HPDE6-E6E7 (cell line): ENCODE data around the gene NPEPL1.
"Not testable (repeated sequence)": the region's sequence is repeated elsewhere in the genome, so short reads cannot be mapped to it uniquely, and the experiment has no call there.

Experiments
- DNase-seq: peaks from one replicate; pipeline ENCODE4 v3.0.0; 2011; ENCODE audit warnings: missing footprints; ENCODE audit errors: extremely low spot score

NPEPL1 gene

DNA sequence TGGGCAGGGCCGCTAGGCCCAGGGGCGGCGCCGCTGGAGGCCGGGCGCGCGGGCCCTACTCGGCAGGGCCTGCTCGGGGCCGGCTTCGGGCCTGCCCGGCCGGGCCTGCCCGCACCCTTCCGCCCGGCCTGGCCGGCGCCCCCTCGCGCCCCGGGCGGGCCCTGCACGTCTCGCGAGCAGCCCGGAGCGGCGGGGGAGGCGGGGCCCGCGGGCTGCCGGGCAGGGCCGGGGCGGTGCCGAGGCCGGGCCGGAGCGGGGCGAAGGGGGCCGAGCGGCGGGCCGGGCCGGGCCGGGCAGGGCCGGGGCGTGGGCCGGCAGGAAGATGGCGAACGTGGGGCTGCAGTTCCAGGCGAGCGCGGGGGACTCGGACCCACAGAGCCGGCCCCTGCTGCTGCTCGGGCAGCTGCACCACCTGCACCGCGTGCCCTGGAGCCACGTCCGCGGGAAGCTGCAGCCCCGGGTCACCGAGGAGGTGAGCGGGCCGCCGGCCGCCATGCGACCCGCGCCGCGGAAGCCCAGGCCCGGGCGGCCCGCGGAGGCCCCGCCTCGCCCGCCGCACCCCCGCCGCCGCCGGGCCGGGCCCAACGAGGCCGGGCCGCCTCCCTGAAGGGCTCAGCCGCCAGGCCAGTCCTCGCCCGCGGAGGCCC lies at the start of gene NPEPL1:
Gene NPEPL1 (plus strand): TSS at position 222 of the 647 bp plus-strand sequence. CDS start 101 bp downstream, at position 323.
- DNase-seq, result peak; percentile 97

GRCh38 chr20:58642896-58643295 lies 49.7 kb upstream of the NPEPL1 start:
- not testable (repeated sequence) for DNase-seq

GRCh38 chr20:58645412-58645968 lies 47.1 kb upstream of the NPEPL1 start:
- peak; percentile 69 for DNase-seq

DNA sequence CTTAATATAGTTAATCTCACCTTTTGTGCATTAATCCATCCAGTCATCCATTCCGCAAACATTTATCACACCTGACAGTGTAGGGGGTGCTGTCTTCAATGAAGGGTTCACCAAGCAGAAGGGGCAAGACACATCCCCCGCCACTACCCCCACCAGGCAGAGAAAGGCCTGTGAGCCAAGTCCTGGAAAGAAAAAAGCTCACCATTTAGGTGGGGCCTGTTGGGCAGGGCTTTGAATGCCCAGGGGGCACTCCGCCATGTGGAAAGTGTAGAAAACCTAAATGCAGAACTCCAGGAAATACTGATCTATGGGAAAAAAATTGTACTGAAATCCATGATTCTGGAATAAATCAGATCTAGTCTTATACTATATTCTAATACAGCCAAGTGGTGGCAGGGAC lies 46.3 kb upstream of the NPEPL1 start:
- no peak for DNase-seq

DNA sequence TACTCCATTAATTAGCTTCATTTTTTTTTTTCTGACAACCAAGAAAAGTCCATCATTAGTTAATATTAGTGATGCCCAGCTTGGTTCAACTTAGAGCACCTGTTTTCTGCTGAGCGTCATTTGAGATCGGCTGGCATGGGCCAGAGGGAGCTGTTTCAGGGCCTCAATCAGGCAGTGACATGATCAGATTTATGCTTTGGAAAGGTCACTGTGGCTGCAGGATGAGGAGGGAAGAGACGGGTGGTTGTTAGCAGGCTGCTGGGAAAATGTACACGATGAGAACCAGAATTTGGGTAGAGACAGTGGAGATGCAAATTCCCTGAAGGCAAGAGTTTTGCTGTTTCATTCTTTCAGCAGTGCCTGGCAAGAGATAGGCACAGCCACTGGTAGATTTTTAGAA lies 45.9 kb upstream of the NPEPL1 start:
- no peak for DNase-seq

- no peak for DNase-seq
Measured at GRCh38 chr20:58647162-58647795, 45.3 kb upstream of the NPEPL1 start.

DNA sequence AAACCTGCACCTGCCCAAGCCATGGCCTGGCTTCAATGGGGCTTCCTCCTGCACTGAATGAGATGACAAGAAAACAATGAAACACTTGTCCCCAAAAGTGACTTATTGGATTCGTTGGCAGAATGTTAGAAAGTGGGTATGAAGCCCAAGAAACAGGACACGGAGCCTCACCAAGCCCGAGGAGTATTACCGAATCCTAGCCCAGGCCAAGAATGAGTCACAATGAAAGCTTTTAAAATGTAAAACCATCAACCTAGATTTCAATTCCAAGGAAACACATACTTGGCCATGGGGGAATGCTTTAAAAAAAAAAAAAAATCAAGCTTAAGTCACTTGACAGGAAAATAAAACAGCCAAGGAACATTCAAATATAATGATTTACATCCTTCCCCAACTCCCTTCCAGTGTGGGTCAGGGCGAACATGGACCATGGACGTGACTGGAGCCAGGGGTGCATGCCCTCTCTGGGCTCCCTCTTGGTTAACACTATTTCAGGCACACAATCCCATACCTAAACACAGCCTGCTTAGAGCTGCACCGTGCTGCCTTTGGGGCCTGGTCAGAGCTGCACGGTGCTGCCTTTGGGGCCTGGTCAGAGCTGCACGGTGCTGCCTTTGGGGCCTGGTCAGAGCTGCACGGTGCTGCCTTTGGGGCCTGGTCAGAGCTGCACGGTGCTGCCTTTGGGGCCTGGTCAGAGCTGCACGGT lies 44.7 kb upstream of the NPEPL1 start:
- DNase-seq, result no peak

DNA sequence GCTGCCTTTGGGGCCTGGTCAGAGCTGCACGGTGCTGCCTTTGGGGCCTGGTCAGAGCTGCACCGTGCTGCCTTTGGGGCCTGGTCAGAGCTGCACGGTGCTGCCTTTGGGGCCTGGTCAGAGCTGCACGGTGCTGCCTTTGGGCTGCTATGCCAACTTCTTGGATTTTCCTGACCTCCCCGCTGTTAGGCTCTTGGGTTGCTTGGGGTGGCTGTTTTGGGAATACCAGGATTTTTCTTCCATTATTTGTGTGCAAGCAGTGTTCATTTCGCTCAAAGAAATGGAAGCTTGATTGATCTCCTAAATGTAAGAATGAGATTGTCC lies 44.1 kb upstream of the NPEPL1 start:
- not testable (repeated sequence) for DNase-seq

DNA sequence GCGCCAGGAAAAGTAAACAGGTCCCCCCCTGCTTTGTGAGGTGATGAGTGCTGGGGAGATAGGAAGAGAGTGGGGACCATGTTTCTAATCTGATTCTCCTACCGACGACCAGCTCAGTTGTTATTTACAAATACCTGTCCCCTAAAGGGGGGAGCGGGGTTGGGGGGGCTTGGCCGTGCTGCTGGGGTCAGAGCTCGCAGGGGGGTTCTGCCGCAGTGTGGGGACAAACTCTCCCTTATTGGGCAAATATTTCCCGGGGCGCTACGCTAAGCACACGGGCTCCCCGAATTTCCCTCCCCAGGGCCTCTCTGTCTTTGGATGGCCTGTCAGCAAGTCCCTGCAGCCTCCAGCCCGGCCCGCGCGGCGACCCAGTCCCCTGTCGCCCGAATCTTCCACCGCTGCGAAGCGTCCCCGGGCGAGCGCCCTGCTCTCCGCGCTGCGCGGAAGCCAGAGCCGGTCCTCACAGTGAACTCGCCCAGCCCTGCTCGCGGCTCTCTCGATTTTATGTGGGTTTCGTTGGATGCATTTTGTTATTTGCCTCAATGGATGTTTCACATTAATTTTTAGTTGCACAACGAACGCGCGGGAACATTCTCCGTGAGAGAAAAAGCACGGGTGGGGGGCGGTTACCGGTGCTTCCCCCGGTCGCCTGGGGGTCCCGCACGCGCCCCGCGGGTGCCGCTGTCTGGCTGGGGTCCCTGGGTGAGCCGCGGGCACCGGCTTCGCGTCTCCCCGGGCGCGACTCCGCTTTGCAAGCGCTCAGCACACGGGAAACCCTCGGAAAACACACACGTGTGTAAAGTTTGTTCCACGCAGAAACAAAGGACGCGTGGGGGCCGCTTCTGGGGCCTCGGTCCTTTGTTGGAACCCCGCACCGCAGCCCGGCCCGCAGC lies 43.1 kb upstream of the NPEPL1 start:
- no peak for DNase-seq

GRCh38 chr20:58650181-58650775 lies 42.3 kb upstream of the NPEPL1 start:
- DNase-seq, result no peak

GRCh38 chr20:58650776-58651558 lies 41.6 kb upstream of the NPEPL1 start, which contains the start of gene STX16:
TSS of gene STX16 (plus strand) at chr20:58651283. CDS start at chr20:58652007, 724 bp downstream.
- peak; percentile 99 for DNase-seq

- no peak for DNase-seq
Measured at GRCh38 chr20:58651559-58651945, 41.0 kb upstream of the NPEPL1 start.

DNA sequence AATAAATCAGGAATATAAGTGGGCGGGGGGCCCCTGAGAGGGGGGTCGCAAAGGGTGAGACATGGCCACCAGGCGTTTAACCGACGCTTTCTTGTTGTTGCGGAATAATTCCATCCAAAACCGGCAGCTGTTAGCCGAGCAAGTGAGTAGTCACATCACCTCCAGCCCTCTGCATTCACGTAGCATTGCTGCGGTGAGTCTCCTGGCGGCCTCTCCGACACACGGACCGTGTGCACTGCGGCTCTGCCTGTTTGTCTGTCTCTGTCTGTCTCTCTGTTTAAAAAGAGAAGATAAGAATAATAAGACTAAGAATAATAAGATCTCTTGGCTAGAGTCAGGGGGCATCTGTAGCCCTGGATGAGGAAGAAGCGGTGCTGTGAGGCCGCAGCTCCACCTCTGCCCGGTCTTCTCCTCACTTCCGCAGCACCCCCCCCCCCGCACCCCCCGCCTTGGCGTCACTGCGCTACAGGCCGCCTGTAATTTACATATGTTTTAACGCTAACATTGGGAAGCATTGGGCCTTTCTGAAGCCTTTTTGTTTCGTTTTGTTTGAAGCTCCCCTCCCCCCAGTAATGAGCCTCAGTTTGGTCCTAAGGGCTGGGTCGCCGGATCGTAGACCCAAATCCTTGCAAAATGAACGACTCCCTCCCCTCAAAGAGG lies 40.5 kb upstream of the NPEPL1 start:
- DNase-seq, result peak; percentile 97

DNA sequence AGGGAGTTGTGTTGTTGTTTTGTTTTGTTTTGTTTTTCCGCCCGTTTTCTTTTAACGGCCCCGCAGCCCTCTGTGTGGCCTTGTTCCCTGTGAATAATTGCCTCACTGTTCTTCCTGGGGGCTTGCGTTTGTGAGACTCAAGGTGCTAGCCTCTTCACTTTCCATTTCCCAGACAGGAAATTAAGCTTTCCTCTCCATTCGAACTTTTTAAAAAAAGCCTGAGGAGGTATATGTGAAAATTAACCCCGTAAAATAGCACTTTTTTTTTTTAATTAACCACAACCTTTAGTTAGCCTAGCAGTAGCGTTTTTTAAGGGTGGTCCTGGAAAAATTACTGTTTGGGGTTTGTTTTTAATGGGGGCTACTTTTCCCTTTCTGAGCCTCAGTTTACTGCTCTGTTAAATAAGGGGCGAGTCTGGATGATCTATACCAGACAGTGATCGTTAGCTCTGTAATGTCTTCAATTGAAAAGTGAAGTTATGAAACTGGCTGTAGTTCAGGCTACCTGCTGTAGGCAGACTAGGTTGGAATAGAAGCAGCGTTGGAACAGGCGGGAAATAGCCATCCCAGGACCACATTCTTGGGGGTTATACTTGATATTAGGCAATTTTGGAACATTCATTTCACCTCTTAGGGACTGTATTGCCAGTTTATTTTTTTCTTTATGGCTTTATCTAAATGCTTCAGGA lies 39.9 kb upstream of the NPEPL1 start:
- DNase-seq, result no peak

- DNase-seq, result no peak
Measured at GRCh38 chr20:58654337-58654736, 38.3 kb upstream of the NPEPL1 start.

GRCh38 chr20:58655328-58656107 lies 37.1 kb upstream of the NPEPL1 start:
- DNase-seq, result no peak

DNA sequence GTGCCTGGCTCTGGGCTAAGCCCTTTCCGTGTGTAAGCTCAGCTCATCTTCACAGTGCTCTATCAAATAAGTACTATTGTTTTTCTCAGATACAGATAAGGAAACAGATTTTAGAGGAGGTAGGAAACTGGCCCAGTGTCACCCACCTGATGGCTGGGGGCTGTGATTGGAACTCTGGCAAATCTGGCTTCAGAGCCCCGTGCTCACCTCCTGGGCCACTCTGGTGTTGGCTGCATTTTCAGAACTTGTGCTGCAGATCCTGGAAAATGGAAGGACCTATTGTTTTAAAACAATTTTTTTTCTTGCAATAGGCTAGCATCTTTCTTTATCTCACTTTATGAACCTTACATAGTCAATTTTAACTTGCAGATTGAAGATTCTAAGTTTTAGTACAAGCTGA lies 35.8 kb upstream of the NPEPL1 start:
- no peak for DNase-seq

DNA sequence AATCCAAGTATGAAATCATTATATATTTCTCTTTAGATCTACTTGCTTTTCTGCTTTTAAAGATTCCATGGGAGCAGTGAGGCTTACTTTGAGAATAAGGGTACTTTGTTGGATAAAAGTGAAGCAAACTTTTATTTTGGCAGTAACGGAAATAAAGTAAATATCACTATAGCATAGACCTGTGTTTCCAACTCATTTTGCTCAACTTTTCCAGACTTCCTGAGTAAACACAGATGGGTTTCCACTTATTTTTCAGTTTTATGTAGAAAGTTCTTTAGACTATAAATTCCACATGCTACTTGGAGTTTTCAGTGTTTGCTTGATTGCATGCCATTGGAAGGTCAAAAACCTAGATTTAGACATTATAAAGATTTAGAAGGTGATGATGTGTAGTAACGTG lies 35.3 kb upstream of the NPEPL1 start:
- no peak for DNase-seq

- DNase-seq, result no peak
Measured at GRCh38 chr20:58657986-58658385, 34.6 kb upstream of the NPEPL1 start.
